Measurements from ENCODE around the gene MRPL10. TPM values are rescaled to one million over a fixed set of nuclear protein-coding genes. Genes with fewer than 3 reads are reported as not detected.

MRPL10 gene
- total RNA-seq, 4 donors from 2014 or later: 14.7 to 44.1 (median 27.7) TPM

- H3K27ac ChIP-seq: peak overlapping the region; percentile 69 to 78
- H3K27me3 ChIP-seq: peaks cover 0 to 3% of the 10 kb centered on the region in 2 donors
- TF ChIP-seq CTCF (IDR thresholded peaks at IDR 0.05): no peak
- no peak for TF ChIP-seq POLR2A (IDR thresholded peaks at IDR 0.05)
- H3K4me1 ChIP-seq: no peaks in the 10 kb centered on the region
- H3K36me3 ChIP-seq: no peaks in the 10 kb centered on the region
- no peaks in the 10 kb centered on the region for H3K9me3 ChIP-seq
- DNase-seq: no peak
- peak overlapping the region in 1 of 2 donors; percentile 68 for H3K4me3 ChIP-seq
- intact Hi-C loops (cut with DNase I; ENCODE audit: low total_unique reads): loop anchor here (2.0 kb wide), 1 partner anchor 49 kb away; no protein-coding TSS in a partner anchor
Measured at GRCh38 chr17:47841488-47842291, 10.3 kb upstream of the MRPL10 start.

GRCh38 chr17:47840742-47841487 is 9.6 kb upstream of the MRPL10 start, which contains the start of gene SCRN2:
SCRN2 (minus strand) TSS chr17:47841273; CDS start chr17:47840843, 430 bp downstream.
- intact Hi-C loops (cut with DNase I; ENCODE audit: low total_unique reads): loop anchor here (2.0 kb wide), 1 partner anchor 50 kb away; no protein-coding TSS in a partner anchor
- H3K4me1 ChIP-seq: no peaks in the 10 kb centered on the region
- peak; percentile 86 to 94 for DNase-seq

GRCh38 chr17:47840001-47840741 is 8.8 kb upstream of the MRPL10 start:
- peak overlapping the region; percentile 69 to 78 for H3K27ac ChIP-seq

More at GRCh38 chr17:47840742-47841487, 9.6 kb upstream of the MRPL10 start, which contains the start of gene SCRN2:
- Histone ChIP-seq H3K27ac (peak within 1 kb of the TSS; percentile 69 to 78), H3K9me3 (no peaks in the 10 kb centered on the region), H3K27me3 (no peaks in the 10 kb centered on the region), H3K4me3 (peak within 1 kb of the TSS; percentile 59 to 68), H3K36me3 (no peaks in the 10 kb centered on the region)
- TF ChIP-seq CTCF (IDR thresholded peaks at IDR 0.05): peak; percentile 94 to 99 (median 98)
- TF ChIP-seq POLR2A (IDR thresholded peaks at IDR 0.05): peak; percentile 9 to 30

GRCh38 chr17:47839071-47839470 is 7.7 kb upstream of the MRPL10 start:
- Histone ChIP-seq H3K9me3 (no peaks in the 10 kb centered on the region), H3K27ac (no peak overlapping the region), H3K4me3 (no peak overlapping the region), H3K27me3 (no peaks in the 10 kb centered on the region), H3K4me1 (no peaks in the 10 kb centered on the region), H3K36me3 (no peaks in the 10 kb centered on the region)
- TF ChIP-seq CTCF (IDR thresholded peaks at IDR 0.05) (no peak), POLR2A (IDR thresholded peaks at IDR 0.05) (no peak)
- intact Hi-C loops (cut with DNase I; ENCODE audit: low total_unique reads): no loop called here
- DNase-seq: no peak

More at GRCh38 chr17:47840001-47840741, 8.8 kb upstream of the MRPL10 start:
- Histone ChIP-seq H3K36me3 (no peaks in the 10 kb centered on the region), H3K4me3 (peak overlapping the region; percentile 59 to 68), H3K9me3 (no peaks in the 10 kb centered on the region), H3K4me1 (no peaks in the 10 kb centered on the region), H3K27me3 (no peaks in the 10 kb centered on the region)
- DNase-seq: peak in 1 of 2 donors; percentile 49
- intact Hi-C loops (cut with DNase I; ENCODE audit: low total_unique reads): loop anchor here (2.0 kb wide), 1 partner anchor 51 kb away; no protein-coding TSS in a partner anchor
- no peak for TF ChIP-seq CTCF (IDR thresholded peaks at IDR 0.05)
- TF ChIP-seq POLR2A (IDR thresholded peaks at IDR 0.05): no peak
